Testis (tissue), 5 donors: Measurements from ENCODE around the gene GOLGA8J. TPM values are rescaled to one million over a fixed set of nuclear protein-coding genes. Genes with fewer than 3 reads are reported as not detected.
"Not testable (repeated sequence)": the region's sequence is repeated elsewhere in the genome, so short reads cannot be mapped to it uniquely, and the experiment has no call there.

Experiments
- DNase-seq: peaks from one replicate; pipeline ENCODE4 v3.0.0-alpha.2; 2019
- H3K27ac ChIP-seq, 2 donors: fragments of 200-600 bp; sonication (generic); one replicate each; pipeline ENCODE4 v1.5.1; 2019
- H3K27me3 ChIP-seq: fragments of 200-600 bp; sonication (generic); one replicate; pipeline ENCODE4 v1.5.1; 2019
- H3K36me3 ChIP-seq: fragments of 200-600 bp; sonication (generic); one replicate; pipeline ENCODE4 v1.5.1; 2017; ENCODE audit warnings: low read depth; ENCODE audit errors: missing control alignments
- H3K4me1 ChIP-seq: fragments of 200-600 bp; sonication (generic); one replicate; pipeline ENCODE4 v1.5.1; 2019
- H3K4me3 ChIP-seq, 2 donors: fragments of 200-600 bp; sonication (generic); one replicate each; pipeline ENCODE4 v1.5.1; 2017 to 2019
- H3K9me3 ChIP-seq: fragments of 200-600 bp; sonication (generic); one replicate; pipeline ENCODE4 v1.5.1; 2017
- POLR2A ChIP-seq: fragments of 450-650 bp; IDR thresholded peaks from one replicate; pipeline ENCODE4 v1.6.1; 2017; ENCODE audit warnings: antibody characterized with exemption, mild to moderate bottlenecking, moderate library complexity
- WGBS, 2 donors: methylation state at CpG; one replicate each; pipeline ENCODE4 v1.1.5; 2018; 5-methylcytosine and 5-hydroxymethylcytosine counted together
- intact Hi-C: fragments of 100-400 bp; cut with DNase I; formaldehyde crosslinking; loops from one replicate; pipeline ENCODE4 v1.15.1; 2023; ENCODE audit warnings: low total_unique reads
- long read RNA-seq, 2 donors: transcript quantifications; one replicate each; lab custom pipeline, GENCODE V29; 2026
- polyA plus RNA-seq: library from polyadenylated mRNA; stranded (reverse); fragments of 350-450 nt; fragmentation: Illumina TruSeq; extraction: RNeasy Lipid Tissue Mini Kit (QIAGEN cat#74804); gene quantifications from one replicate; pipeline ENCODE4 v1.2.3, GENCODE V29; 2014; ENCODE audit warnings: low read depth, low replicate concordance; ENCODE audit not compliant: insufficient read depth
- total RNA-seq, 2 donors: library from RNA; depleted of rRNA; stranded (reverse); fragments of >200 nt; gene quantifications; one replicate each; pipeline ENCODE4 v1.2.3, GENCODE V29; 2016
- TF ChIP-seq, protein P1 (sequence below), 3 experiments: fragments of 450-650 bp in 2 of 3; fragments of 200-600 bp in 1 of 3; sonication (generic) in 1 of 3; IDR thresholded peaks; one replicate each; pipeline ENCODE4 v1.5.1; 2016 to 2019; ENCODE audit warnings: antibody characterized with exemption in 3 of 3, mild to moderate bottlenecking in 2 of 3, moderate library complexity in 1 of 3

Gene GOLGA8J, protein sequence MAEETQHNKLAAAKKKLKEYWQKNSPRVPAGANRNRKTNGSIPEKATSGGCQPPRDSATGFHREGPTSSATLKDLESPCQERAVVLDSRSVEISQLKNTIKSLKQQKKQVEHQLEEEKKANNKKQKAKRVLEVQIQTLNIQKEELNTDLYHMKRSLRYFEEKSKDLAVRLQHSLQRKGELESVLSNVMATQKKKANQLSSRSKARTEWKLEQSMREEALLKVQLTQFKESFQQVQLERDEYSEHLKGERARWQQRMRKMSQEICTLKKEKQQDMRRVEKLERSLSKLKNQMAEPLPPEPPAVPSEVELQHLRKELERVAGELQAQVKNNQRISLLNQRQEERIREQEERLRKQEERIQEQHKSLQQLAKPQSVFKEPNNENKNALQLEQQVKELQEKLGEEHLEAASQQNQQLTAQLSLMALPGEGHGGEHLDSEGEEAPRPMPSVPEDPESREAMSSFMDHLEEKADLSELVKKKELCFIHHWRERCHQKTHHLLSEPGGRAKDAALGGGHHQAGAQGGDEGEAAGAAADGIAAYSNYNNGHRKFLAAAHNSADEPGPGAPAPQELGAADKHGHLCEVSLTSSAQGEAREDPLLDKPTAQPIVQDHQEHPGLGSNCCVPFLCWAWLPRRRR
- total RNA-seq (10 to 100 TPM in 1 of 2 donors, 1 to 10 TPM in 1; 5.1 to 11.5 TPM), polyA plus RNA-seq (6.3 TPM)
- long read RNA-seq, donor 1 = 0 reads
- long read RNA-seq, donor 2 = 0 reads

GRCh38 chr15:30082655-30083054, at the start of gene GOLGA8J:
Gene GOLGA8J (plus strand): TSS chr15:30082955. CDS start chr15:30083053, 98 bp downstream.
- H3K4me3 ChIP-seq, H3K9me3 ChIP-seq, H3K36me3 ChIP-seq, H3K4me1 ChIP-seq, H3K27me3 ChIP-seq, H3K27ac ChIP-seq, intact Hi-C loops, DNase-seq: not testable (repeated sequence)
- WGBS, 2 donors = no CpG with 5 or more reads among the region's 7 CpGs

DNA sequence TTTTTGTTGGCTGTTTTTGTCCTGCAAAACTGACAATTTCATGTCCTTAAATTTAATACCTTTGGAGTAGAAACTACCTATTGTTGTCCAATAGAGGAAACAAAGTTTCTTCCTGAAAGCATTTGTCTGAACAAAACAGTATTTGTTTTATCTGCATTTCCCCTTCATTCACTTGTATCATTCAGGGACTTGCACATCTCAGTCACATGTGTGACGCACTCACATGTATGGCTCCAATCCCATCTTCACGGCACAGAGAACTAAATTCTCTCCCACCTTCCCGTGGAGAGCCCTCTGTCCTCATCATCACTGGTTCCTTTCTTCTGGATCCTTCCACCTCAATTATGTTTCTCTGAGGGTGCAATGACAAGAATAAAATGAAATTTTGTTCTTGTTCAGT, 49.5 kb upstream of the GOLGA8J start:
- intact Hi-C loops = no loop called here
- no peaks in the 10 kb centered on the region for H3K36me3 ChIP-seq
- H3K27ac ChIP-seq = no peak overlapping the region
- no peaks in the 10 kb centered on the region for H3K4me1 ChIP-seq
- WGBS, 2 donors = 61 to 81% methylated on average over 3 of the region's 3 CpGs
- no peaks in the 10 kb centered on the region for H3K27me3 ChIP-seq
- DNase-seq = no peak
- TF ChIP-seq, protein P1, sequence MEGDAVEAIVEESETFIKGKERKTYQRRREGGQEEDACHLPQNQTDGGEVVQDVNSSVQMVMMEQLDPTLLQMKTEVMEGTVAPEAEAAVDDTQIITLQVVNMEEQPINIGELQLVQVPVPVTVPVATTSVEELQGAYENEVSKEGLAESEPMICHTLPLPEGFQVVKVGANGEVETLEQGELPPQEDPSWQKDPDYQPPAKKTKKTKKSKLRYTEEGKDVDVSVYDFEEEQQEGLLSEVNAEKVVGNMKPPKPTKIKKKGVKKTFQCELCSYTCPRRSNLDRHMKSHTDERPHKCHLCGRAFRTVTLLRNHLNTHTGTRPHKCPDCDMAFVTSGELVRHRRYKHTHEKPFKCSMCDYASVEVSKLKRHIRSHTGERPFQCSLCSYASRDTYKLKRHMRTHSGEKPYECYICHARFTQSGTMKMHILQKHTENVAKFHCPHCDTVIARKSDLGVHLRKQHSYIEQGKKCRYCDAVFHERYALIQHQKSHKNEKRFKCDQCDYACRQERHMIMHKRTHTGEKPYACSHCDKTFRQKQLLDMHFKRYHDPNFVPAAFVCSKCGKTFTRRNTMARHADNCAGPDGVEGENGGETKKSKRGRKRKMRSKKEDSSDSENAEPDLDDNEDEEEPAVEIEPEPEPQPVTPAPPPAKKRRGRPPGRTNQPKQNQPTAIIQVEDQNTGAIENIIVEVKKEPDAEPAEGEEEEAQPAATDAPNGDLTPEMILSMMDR (IDR thresholded peaks at IDR 0.05) = no peak
- TF ChIP-seq POLR2A = no peak
- H3K9me3 ChIP-seq = no peaks in the 10 kb centered on the region
- no peak overlapping the region for H3K4me3 ChIP-seq

DNA sequence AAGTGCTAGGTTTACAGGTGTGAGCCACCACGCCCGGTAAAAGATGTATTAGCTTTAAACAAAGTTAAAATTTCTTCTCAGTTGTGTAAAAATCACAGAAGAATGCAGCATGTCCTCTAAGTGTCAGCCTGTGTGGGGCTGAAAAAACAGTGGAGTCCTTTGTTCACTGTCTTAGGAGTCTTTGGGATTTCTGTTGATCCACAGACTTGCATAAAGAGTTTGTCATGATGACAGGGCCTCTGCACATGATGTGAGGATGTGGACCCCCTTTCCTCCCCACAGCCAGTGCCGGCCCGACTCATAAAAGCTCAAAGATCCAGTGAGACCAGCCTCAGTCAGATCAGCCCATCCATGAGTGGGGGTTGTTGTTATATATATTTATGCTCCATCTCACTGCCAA, 49.0 kb upstream of the GOLGA8J start:
- DNase-seq = no peak
- TF ChIP-seq POLR2A = no peak
- TF ChIP-seq, protein P1 (IDR thresholded peaks at IDR 0.05) = no peak

DNA sequence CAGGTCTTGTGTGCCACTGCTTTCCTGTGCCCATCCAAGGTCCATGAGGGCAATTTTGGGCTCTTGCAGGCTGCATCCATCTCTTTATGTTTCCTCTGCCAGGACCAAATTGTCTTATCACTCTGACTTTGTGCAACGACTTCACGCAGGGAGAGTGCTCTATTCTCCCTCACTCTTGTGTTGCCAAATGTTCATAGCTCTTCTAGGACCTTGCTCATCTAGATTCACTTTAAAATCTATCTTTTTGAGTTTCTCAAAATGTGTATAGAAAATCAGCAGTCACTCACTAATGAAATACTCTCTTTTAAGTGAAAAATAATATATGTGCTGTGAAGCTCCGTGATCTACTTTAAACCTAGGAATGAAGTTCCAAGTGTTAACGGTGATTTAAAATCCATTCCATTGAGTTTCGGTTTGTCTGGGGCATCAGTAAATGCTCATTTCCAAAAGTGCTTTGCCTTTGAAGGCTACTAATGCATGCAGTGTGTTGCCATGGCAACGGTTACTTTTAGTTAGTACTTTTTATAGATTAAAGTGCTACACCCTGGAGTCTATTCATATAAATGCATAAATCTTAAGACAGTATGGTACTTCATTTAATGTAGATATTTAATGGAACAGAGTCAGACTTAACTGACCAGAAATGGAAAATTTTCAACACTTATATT, 46.6 kb upstream of the GOLGA8J start:
- no peak for DNase-seq
- no peak overlapping the region for H3K4me3 ChIP-seq
- H3K27me3 ChIP-seq = no peaks in the 10 kb centered on the region
- H3K9me3 ChIP-seq = no peaks in the 10 kb centered on the region
- intact Hi-C loops = no loop called here
- peaks cover 11% of the 10 kb centered on the region for H3K4me1 ChIP-seq
- 58 to 66% methylated on average over 6 of the region's 6 CpGs for WGBS, 2 donors
- no peak overlapping the region for H3K27ac ChIP-seq
- no peaks in the 10 kb centered on the region for H3K36me3 ChIP-seq
- no peak for TF ChIP-seq POLR2A
- TF ChIP-seq, protein P1 (IDR thresholded peaks at IDR 0.05) = no peak

More for the DNA sequence above, 49.0 kb upstream of the GOLGA8J start:
- Histone ChIP-seq H3K27ac (no peak overlapping the region), H3K36me3 (no peaks in the 10 kb centered on the region), H3K27me3 (no peaks in the 10 kb centered on the region), H3K4me1 (peaks cover 4% of the 10 kb centered on the region), H3K4me3 (no peak overlapping the region), H3K9me3 (no peaks in the 10 kb centered on the region)
- intact Hi-C loops = no loop called here
- WGBS, 2 donors = 80 to 83% methylated on average over 4 of the region's 4 CpGs
